MM.1S (cell line): ENCODE measurements around the gene SLC16A13.

Experiments used
- CTCF ChIP-seq: fragments of 300-600 bp; sonication (generic); IDR thresholded peaks from 2 replicates; pipeline ENCODE4 v1.5.1; 2016; ENCODE audit warnings: antibody characterized with exemption, low read length, mixed read lengths
- EZH2phosphoT487 ChIP-seq: fragments of 300-600 bp; sonication (generic); IDR thresholded peaks from 2 replicates; pipeline ENCODE4 v1.6.1; 2018; ENCODE audit warnings: antibody characterized with exemption, low read length

DNA sequence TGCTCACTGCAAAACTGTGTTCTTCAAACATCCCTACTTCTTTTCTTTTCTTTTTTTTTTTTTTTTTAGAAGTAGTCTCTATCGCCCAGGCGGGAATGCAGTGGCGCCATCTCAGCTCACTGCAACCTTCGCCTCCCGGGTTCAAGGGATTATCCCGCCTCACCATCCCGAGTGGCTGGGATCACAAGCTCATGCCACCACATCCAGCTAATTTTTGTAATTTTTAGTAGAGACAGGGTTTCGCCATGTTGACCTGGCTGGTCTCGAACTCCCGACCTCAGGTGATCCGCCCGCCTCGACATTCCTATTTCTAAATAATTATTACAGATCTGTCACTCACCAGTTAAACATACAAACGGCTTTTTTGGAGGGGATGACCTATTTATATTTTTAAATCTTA lies 24.4 kb upstream of the SLC16A13 start:
- TF ChIP-seq CTCF: no peak
- TF ChIP-seq EZH2phosphoT487: no peak
